Heart left ventricle (tissue), 13 donors: Measurements from ENCODE around the gene SH3GLB1.

Source experiments
- POLR2A ChIP-seq, 2 donors: fragments of 450-650 bp; IDR thresholded peaks; one replicate each; pipeline ENCODE4 v1.6.1; 2017; ENCODE audit warnings: antibody characterized with exemption in 2 of 2, mild to moderate bottlenecking in 2 of 2, moderate library complexity in 2 of 2
- TF ChIP-seq, protein P1 (sequence below), 12 donors: fragments of 200-600 bp; sonication (generic) in 4 of 12; IDR thresholded peaks; one replicate each; pipeline versions ENCODE4 v1.5.0 to v1.8.0; 2018 to 2022; ENCODE audit warnings: antibody characterized with exemption in 12 of 12, mild to moderate bottlenecking in 5 of 12
- donor health status: ischemic (EF 13 %, LVEDD 7.1; RV severe dilation, severe dysfunction).
- donor health status: DM: no; HTN: yes; CAD: no.
- donor health status: DM: no; HTN: no; CAD: no.
- donor health status: ischemic (EF 25% LVEDD 6.9; RV normal size, moderate dysfunction).
- donor health status: ischemic (EF 25% LVEDD 5.7; RV mildly dilated, moderate dysfunction).
- donor health status: ischemic (EF 35%, LVEDD 5.7; RV mildly dilated, moderate dysfunction).
- donor health status: nonischemic (EF 11% LVEDD 7.7; RV severe dilation, severe dysfunction).
- donor health status: DM: yes; HTN: yes; CAD: no.
- donor health status: PGD.
- donor health status: ischemic (EF 29% LVEDD 5.4; RV normal size, mild dysfunction).
- donor health status: nonischemic (EF 23%, LVEDD 6.1; RV moderate dilation, normal function).

DNA sequence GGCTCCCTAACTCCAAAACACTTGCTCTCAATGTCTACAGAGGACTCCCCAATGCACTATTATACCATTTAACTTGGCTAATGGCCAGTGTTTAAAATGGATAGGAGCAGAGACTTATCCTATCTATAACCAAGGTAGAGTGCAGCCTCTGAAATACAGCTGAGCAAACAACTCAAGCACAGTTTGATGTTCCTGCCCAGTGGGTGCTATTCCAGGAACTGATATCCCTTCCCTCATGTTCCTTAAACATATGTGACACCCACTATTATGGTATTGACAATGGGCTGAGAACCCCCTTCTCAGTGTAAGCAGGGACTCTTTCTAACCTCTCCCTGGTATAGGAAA, 51.7 kb downstream of the SH3GLB1 start:
- TF ChIP-seq, protein P1, sequence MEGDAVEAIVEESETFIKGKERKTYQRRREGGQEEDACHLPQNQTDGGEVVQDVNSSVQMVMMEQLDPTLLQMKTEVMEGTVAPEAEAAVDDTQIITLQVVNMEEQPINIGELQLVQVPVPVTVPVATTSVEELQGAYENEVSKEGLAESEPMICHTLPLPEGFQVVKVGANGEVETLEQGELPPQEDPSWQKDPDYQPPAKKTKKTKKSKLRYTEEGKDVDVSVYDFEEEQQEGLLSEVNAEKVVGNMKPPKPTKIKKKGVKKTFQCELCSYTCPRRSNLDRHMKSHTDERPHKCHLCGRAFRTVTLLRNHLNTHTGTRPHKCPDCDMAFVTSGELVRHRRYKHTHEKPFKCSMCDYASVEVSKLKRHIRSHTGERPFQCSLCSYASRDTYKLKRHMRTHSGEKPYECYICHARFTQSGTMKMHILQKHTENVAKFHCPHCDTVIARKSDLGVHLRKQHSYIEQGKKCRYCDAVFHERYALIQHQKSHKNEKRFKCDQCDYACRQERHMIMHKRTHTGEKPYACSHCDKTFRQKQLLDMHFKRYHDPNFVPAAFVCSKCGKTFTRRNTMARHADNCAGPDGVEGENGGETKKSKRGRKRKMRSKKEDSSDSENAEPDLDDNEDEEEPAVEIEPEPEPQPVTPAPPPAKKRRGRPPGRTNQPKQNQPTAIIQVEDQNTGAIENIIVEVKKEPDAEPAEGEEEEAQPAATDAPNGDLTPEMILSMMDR (IDR thresholded peaks at IDR 0.05), result no peak
- TF ChIP-seq POLR2A (IDR thresholded peaks at IDR 0.05), result no peak
